ENCODE measurements around the gene FBXL17.

Gene FBXL17

GRCh38 chr5:107982703-107983425 is 399.0 kb downstream of the FBXL17 start:
- POLR2A ChIA-PET, result no interaction called here
- H3K36me3 ChIP-seq (ENCODE audit: control insufficient read depth in 2 of 2, insufficient read depth in 1 of 2, low read length in 2 of 2), result no peaks in the 10 kb centered on the region
- no peak overlapping the region for H3K27ac ChIP-seq (ENCODE audit: extremely low read depth, low read depth, low read length)
- no peaks in the 10 kb centered on the region for H3K9me3 ChIP-seq (ENCODE audit: control insufficient read depth, insufficient read depth, low read depth, low read length)
- CTCF ChIA-PET, result no interaction called here
- peaks cover 19% of the 10 kb centered on the region for H3K4me1 ChIP-seq (ENCODE audit: control insufficient read depth, insufficient read depth, low read length)
- no peak overlapping the region for H3K4me3 ChIP-seq (ENCODE audit: low read depth, low read length)
- TF ChIP-seq, protein P1, sequence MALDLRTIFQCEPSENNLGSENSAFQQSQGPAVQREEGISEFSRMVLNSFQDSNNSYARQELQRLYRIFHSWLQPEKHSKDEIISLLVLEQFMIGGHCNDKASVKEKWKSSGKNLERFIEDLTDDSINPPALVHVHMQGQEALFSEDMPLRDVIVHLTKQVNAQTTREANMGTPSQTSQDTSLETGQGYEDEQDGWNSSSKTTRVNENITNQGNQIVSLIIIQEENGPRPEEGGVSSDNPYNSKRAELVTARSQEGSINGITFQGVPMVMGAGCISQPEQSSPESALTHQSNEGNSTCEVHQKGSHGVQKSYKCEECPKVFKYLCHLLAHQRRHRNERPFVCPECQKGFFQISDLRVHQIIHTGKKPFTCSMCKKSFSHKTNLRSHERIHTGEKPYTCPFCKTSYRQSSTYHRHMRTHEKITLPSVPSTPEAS (tag by site-specific recombination; IDR thresholded peaks at IDR 0.05), result no peak
- TF ChIP-seq SP7 (tag by site-specific recombination; IDR thresholded peaks at IDR 0.05) (0 out of 2 replicates have a peak, but pooled peaks have one; percentile 27), ZNF664 (tag by site-specific recombination; IDR thresholded peaks at IDR 0.05) (no peak), ZNF335 (tag by site-specific recombination; conservative IDR thresholded peaks at IDR 0.05) (no peak), ZNF398 (tag by site-specific recombination; IDR thresholded peaks at IDR 0.05) (no peak), ZIC2 (tag by site-specific recombination; IDR thresholded peaks at IDR 0.05) (peak; percentile 81), ZNF521 (tag by site-specific recombination; IDR thresholded peaks at IDR 0.05) (no peak), ZNF404 (tag by site-specific recombination; IDR thresholded peaks at IDR 0.05) (no peak), ZBTB49 (tag by site-specific recombination; IDR thresholded peaks at IDR 0.05; ENCODE audit: low read depth) (no peak), ZNF843 (tag by site-specific recombination; IDR thresholded peaks at IDR 0.05) (0 out of 2 replicates have a peak, but pooled peaks have one; percentile 27), ZNF169 (tag by site-specific recombination; IDR thresholded peaks at IDR 0.05) (no peak), OVOL3 (tag by site-specific recombination; IDR thresholded peaks at IDR 0.05) (no peak), ZNF341 (tag by site-specific recombination; IDR thresholded peaks at IDR 0.05; ENCODE audit: low read depth) (no peak), ZEB2 (tag by site-specific recombination; IDR thresholded peaks at IDR 0.05) (no peak), ZNF701 (tag by site-specific recombination; IDR thresholded peaks at IDR 0.05) (no peak), ZNF600 (tag by site-specific recombination; IDR thresholded peaks at IDR 0.05) (no peak), GLIS2 (tag by site-specific recombination; IDR thresholded peaks at IDR 0.05) (no peak), HOXC10 (CRISPR knock-in tag; IDR thresholded peaks at IDR 0.05) (no peak), ZNF530 (tag by site-specific recombination; IDR thresholded peaks at IDR 0.05; ENCODE audit: low read depth) (no peak), ZNF626 (tag by site-specific recombination; IDR thresholded peaks at IDR 0.05) (no peak), ZNF121 (tag by site-specific recombination; IDR thresholded peaks at IDR 0.05) (peak; percentile 20; the same call in 1 of the 2 replicates), ZBTB21 (tag by site-specific recombination; IDR thresholded peaks at IDR 0.05) (no peak), ZNF830 (tag by site-specific recombination; IDR thresholded peaks at IDR 0.05; ENCODE audit: low read depth) (no peak), ZNF747 (tag by site-specific recombination; IDR thresholded peaks at IDR 0.05) (no peak), ZNF677 (tag by site-specific recombination; IDR thresholded peaks at IDR 0.05) (peak; percentile 79), ZNF157 (tag by site-specific recombination; IDR thresholded peaks at IDR 0.05) (no peak), ZSCAN23 (tag by site-specific recombination; IDR thresholded peaks at IDR 0.05) (no peak)
- TF ChIP-seq, protein P2, sequence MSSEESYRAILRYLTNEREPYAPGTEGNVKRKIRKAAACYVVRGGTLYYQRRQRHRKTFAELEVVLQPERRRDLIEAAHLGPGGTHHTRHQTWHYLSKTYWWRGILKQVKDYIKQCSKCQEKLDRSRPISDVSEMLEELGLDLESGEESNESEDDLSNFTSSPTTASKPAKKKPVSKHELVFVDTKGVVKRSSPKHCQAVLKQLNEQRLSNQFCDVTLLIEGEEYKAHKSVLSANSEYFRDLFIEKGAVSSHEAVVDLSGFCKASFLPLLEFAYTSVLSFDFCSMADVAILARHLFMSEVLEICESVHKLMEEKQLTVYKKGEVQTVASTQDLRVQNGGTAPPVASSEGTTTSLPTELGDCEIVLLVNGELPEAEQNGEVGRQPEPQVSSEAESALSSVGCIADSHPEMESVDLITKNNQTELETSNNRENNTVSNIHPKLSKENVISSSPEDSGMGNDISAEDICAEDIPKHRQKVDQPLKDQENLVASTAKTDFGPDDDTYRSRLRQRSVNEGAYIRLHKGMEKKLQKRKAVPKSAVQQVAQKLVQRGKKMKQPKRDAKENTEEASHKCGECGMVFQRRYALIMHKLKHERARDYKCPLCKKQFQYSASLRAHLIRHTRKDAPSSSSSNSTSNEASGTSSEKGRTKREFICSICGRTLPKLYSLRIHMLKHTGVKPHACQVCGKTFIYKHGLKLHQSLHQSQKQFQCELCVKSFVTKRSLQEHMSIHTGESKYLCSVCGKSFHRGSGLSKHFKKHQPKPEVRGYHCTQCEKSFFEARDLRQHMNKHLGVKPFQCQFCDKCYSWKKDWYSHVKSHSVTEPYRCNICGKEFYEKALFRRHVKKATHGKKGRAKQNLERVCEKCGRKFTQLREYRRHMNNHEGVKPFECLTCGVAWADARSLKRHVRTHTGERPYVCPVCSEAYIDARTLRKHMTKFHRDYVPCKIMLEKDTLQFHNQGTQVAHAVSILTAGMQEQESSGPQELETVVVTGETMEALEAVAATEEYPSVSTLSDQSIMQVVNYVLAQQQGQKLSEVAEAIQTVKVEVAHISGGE (tag by site-specific recombination; conservative IDR thresholded peaks at IDR 0.05; ENCODE audit: low read depth), result no peak
- TF ChIP-seq, protein P3, sequence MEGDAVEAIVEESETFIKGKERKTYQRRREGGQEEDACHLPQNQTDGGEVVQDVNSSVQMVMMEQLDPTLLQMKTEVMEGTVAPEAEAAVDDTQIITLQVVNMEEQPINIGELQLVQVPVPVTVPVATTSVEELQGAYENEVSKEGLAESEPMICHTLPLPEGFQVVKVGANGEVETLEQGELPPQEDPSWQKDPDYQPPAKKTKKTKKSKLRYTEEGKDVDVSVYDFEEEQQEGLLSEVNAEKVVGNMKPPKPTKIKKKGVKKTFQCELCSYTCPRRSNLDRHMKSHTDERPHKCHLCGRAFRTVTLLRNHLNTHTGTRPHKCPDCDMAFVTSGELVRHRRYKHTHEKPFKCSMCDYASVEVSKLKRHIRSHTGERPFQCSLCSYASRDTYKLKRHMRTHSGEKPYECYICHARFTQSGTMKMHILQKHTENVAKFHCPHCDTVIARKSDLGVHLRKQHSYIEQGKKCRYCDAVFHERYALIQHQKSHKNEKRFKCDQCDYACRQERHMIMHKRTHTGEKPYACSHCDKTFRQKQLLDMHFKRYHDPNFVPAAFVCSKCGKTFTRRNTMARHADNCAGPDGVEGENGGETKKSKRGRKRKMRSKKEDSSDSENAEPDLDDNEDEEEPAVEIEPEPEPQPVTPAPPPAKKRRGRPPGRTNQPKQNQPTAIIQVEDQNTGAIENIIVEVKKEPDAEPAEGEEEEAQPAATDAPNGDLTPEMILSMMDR (tag by site-specific recombination; IDR thresholded peaks at IDR 0.05), result no peak
